H1 (cell line): ENCODE measurements around the gene KRABD2.

Experiments
- CTCF ChIA-PET: fragments of 300-600 bp; sonication (Branson Sonifier 250); formaldehyde crosslinking; loops from one replicate; lab custom pipeline; 2021; ENCODE audit not compliant: partially characterized antibody; lab: Charles Lee
- POLR2A ChIA-PET: fragments of 300-600 bp; sonication (Branson Sonifier 250); formaldehyde crosslinking; loops from one replicate; lab custom pipeline; 2021; ENCODE audit warnings: inconsistent platforms; ENCODE audit not compliant: partially characterized antibody; lab: Charles Lee
- DNase-seq, 2 experiments: peaks; one replicate each; pipeline versions ENCODE4 v3.0.0 to v3.0.0-alpha.2; 2010 to 2022; ENCODE audit warnings: low spot score in 2 of 2, low read depth in 1 of 2, mixed read lengths in 1 of 2
- FAIRE-seq: peaks from 2 replicates; lab custom pipeline; 2011; peaks lifted over from hg19 to GRCh38; lab: Jason Lieb, UNC
- H2AFZ ChIP-seq: 2 replicates; pipeline ENCODE4 v1.8.1; 2012; ENCODE audit warnings: low read length, inconsistent platforms
- H2AK5ac ChIP-seq: 2 replicates; pipeline ENCODE4 v1.6.1; 2013; ENCODE audit warnings: low read depth, low read length
- H2BK120ac ChIP-seq: replicated peaks from 2 replicates; pipeline ENCODE3; 2013; ENCODE audit warnings: low read depth, low read length, inconsistent platforms
- H2BK12ac ChIP-seq: 2 replicates; pipeline ENCODE4 v1.6.1; 2013; ENCODE audit warnings: low read depth, low read length
- H2BK15ac ChIP-seq: 2 replicates; pipeline ENCODE4 v1.6.1; 2013; ENCODE audit warnings: low read length
- H2BK20ac ChIP-seq: 2 replicates; pipeline ENCODE4 v1.6.1; 2013; ENCODE audit warnings: low read length
- H2BK5ac ChIP-seq: 2 replicates; pipeline ENCODE4 v1.6.1; 2013; ENCODE audit warnings: low read depth, low read length
- H3K14ac ChIP-seq: 2 replicates; pipeline ENCODE4 v1.6.1; 2013; ENCODE audit warnings: inconsistent platforms; ENCODE audit not compliant: insufficient read length
- H3K18ac ChIP-seq: 2 replicates; pipeline ENCODE4 v1.6.1; 2013; ENCODE audit warnings: low read length; ENCODE audit errors: extremely low read depth
- H3K23ac ChIP-seq: 2 replicates; pipeline ENCODE4 v1.6.1; 2013; ENCODE audit warnings: inconsistent platforms; ENCODE audit not compliant: insufficient read length
- H3K23me2 ChIP-seq: 2 replicates; pipeline ENCODE4 v1.6.1; 2013; ENCODE audit warnings: low read depth, low read length
- H3K27ac ChIP-seq: 2 replicates; pipeline ENCODE4 v1.6.1; 2011; ENCODE audit warnings: low read depth, low read length, inconsistent platforms
- H3K27me3 ChIP-seq, 4 experiments: replicated peaks in 1 of 4; 1 replicate in 1 of 4; 2 replicates in 3 of 4; pipeline versions ENCODE4 v1.6.1 to v1.8.1; 2011 to 2013; ENCODE audit warnings: low read length in 3 of 4, mild to moderate bottlenecking in 3 of 4, inconsistent platforms in 2 of 4, mixed read lengths in 2 of 4, moderate library complexity in 1 of 4; ENCODE audit not compliant: control insufficient read depth in 3 of 4, insufficient read depth in 3 of 4; ENCODE audit errors: extremely low read depth in 1 of 4
- H3K36me3 ChIP-seq, 4 experiments: 2 replicates each; pipeline versions ENCODE4 v1.6.1 to v1.8.1; 2011 to 2013; ENCODE audit warnings: mild to moderate bottlenecking in 4 of 4, low read length in 3 of 4, moderate library complexity in 2 of 4, control low read depth in 1 of 4, inconsistent platforms in 1 of 4; ENCODE audit not compliant: insufficient read depth in 4 of 4, control insufficient read depth in 2 of 4
- H3K4ac ChIP-seq: replicated peaks from 2 replicates; pipeline ENCODE3; 2013; ENCODE audit warnings: low read length, low read depth, mixed read lengths, inconsistent platforms; ENCODE audit not compliant: insufficient read length
- H3K4me1 ChIP-seq, 4 experiments: replicated peaks in 1 of 4; 1 replicate in 1 of 4; 2 replicates in 3 of 4; pipeline versions ENCODE4 v1.6.1 to v1.8.1; 2011 to 2013; ENCODE audit warnings: low read length in 3 of 4, inconsistent platforms in 2 of 4, mixed read lengths in 1 of 4; ENCODE audit not compliant: insufficient read depth in 4 of 4, control insufficient read depth in 3 of 4
- H3K4me2 ChIP-seq, 2 experiments: 2 replicates each; pipeline versions ENCODE4 v1.6.1 to v1.8.1; 2011 to 2013; ENCODE audit warnings: low read depth in 2 of 2, low read length in 2 of 2, control low read depth in 1 of 2, inconsistent platforms in 1 of 2, mild to moderate bottlenecking in 1 of 2; ENCODE audit not compliant: insufficient read depth in 1 of 2
- H3K4me3 ChIP-seq, 4 experiments: fragments of 200-600, 300-600 bp in 1 of 4; sonication (generic), shearing (Covaris generic), sonication (Bioruptor Twin) in 1 of 4; 2 replicates each; pipeline versions ENCODE4 v1.5.1 to v1.8.1; 2011 to 2016; ENCODE audit warnings: low read length in 4 of 4, low read depth in 3 of 4, control low read depth in 2 of 4, inconsistent platforms in 2 of 4, mild to moderate bottlenecking in 2 of 4, mixed read lengths in 1 of 4, moderate library complexity in 1 of 4; ENCODE audit not compliant: insufficient read depth in 2 of 4; ENCODE audit errors: extremely low read depth in 1 of 4
- H3K56ac ChIP-seq: replicated peaks from 2 replicates; pipeline ENCODE3; 2013; ENCODE audit warnings: low read depth, mild to moderate bottlenecking, mixed read lengths, low read length, inconsistent platforms; ENCODE audit not compliant: insufficient read length
- H3K79me1 ChIP-seq: 2 replicates; pipeline ENCODE4 v1.6.1; 2013; ENCODE audit warnings: low read depth, low read length, control low read depth
- H3K79me2 ChIP-seq, 2 experiments: 2 replicates each; pipeline versions ENCODE4 v1.6.1 to v1.8.1; 2012 to 2013; ENCODE audit warnings: low read length in 2 of 2, mild to moderate bottlenecking in 2 of 2, inconsistent platforms in 1 of 2; ENCODE audit not compliant: insufficient read depth in 2 of 2, control insufficient read depth in 1 of 2
- H3K9ac ChIP-seq, 4 experiments: replicated peaks in 1 of 4; 1 replicate in 1 of 4; 2 replicates in 3 of 4; pipeline versions ENCODE4 v1.6.1 to v1.8.1; 2011 to 2013; ENCODE audit warnings: low read depth in 3 of 4, low read length in 3 of 4, control low read depth in 2 of 4, mild to moderate bottlenecking in 2 of 4, moderate library complexity in 2 of 4, inconsistent platforms in 1 of 4; ENCODE audit errors: extremely low read depth in 1 of 4
- H3K9me3 ChIP-seq, 2 experiments: 2 replicates each; pipeline versions ENCODE4 v1.6.1 to v1.8.1; 2012 to 2013; ENCODE audit warnings: mild to moderate bottlenecking in 2 of 2, moderate library complexity in 2 of 2, control low read depth in 1 of 2, inconsistent platforms in 1 of 2, low read depth in 1 of 2, low read length in 1 of 2, mixed read lengths in 1 of 2; ENCODE audit not compliant: insufficient read depth in 2 of 2
- H4K20me1 ChIP-seq, 2 experiments: replicated peaks in 1 of 2; 2 replicates each; pipeline versions ENCODE3 to v1.8.1; 2011 to 2013; ENCODE audit warnings: inconsistent platforms in 2 of 2, low read length in 2 of 2, mild to moderate bottlenecking in 1 of 2; ENCODE audit not compliant: insufficient read depth in 2 of 2, control insufficient read depth in 1 of 2
- H4K5ac ChIP-seq: 2 replicates; pipeline ENCODE4 v1.6.1; 2013; ENCODE audit warnings: low read length, low read depth, mixed read lengths, inconsistent platforms; ENCODE audit not compliant: insufficient read length
- H4K8ac ChIP-seq: 2 replicates; pipeline ENCODE4 v1.8.0; 2013; ENCODE audit warnings: mild to moderate bottlenecking, moderate library complexity, low read length, inconsistent platforms; ENCODE audit not compliant: insufficient read depth; ENCODE audit errors: extremely low read depth
- H4K91ac ChIP-seq: replicated peaks from 2 replicates; pipeline ENCODE3; 2013; ENCODE audit warnings: low read length, mixed read lengths, inconsistent platforms; ENCODE audit not compliant: insufficient read length
- CEBPB ChIP-seq: IDR thresholded peaks from 2 replicates; pipeline ENCODE4 v1.6.1; 2012; ENCODE audit warnings: low read depth, low read length
- KDM1A ChIP-seq: fragments of 200-600, 300-600 bp; sonication (generic); IDR thresholded peaks from 2 replicates; pipeline ENCODE4 v1.7.1; 2016; ENCODE audit warnings: mild to moderate bottlenecking, low read length, borderline replicate concordance
- POLR2A ChIP-seq, 2 experiments: IDR thresholded peaks; 1 replicate in 1 of 2; 2 replicates in 1 of 2; pipeline ENCODE4 v1.6.1; 2011; ENCODE audit warnings: low read depth in 2 of 2, low read length in 2 of 2, mild to moderate bottlenecking in 2 of 2; ENCODE audit errors: control extremely low read depth in 1 of 2
- POLR2AphosphoS5 ChIP-seq: IDR thresholded peaks from 2 replicates; pipeline ENCODE4 v1.6.1; 2011; ENCODE audit warnings: low read depth, low read length
- RFX5 ChIP-seq: IDR thresholded peaks from 2 replicates; pipeline ENCODE4 v1.6.1; 2011; ENCODE audit warnings: low read depth, low read length, improper control_type of control experiment, borderline replicate concordance
- SIN3A ChIP-seq, 2 experiments: IDR thresholded peaks in 1 of 2; conservative IDR thresholded peaks in 1 of 2; 2 replicates each; pipeline ENCODE4 v1.6.1; 2011 to 2012; ENCODE audit warnings: low read length in 2 of 2, improper control_type of control experiment in 1 of 2, low read depth in 1 of 2, mild to moderate bottlenecking in 1 of 2
- SP1 ChIP-seq: IDR thresholded peaks from 2 replicates; pipeline ENCODE4 v1.6.1; 2011; ENCODE audit warnings: low read depth, low read length
- SP4 ChIP-seq: IDR thresholded peaks from 2 replicates; pipeline ENCODE4 v1.6.1; 2012; ENCODE audit warnings: low read length, inconsistent platforms
- TAF7 ChIP-seq: optimal IDR thresholded peaks from 2 replicates; pipeline ENCODE3; 2011; ENCODE audit warnings: low read depth, mild to moderate bottlenecking, inconsistent platforms, low read length, moderate library complexity, borderline replicate concordance
- WGBS, 2 experiments: shearing (Covaris generic) in 1 of 2; methylation state at CpG; one replicate each; pipeline versions ENCODE4 v1.1.6 to v1.1.7; 2013 to 2015; ENCODE audit warnings: low lambda C conversion rate in 2 of 2, mixed read lengths in 2 of 2, inconsistent platforms in 1 of 2, low coverage in 1 of 2, missing lambda C conversion rate in 1 of 2; ENCODE audit not compliant: insufficient replicate concordance in 2 of 2, insufficient coverage in 1 of 2, insufficient read length in 1 of 2; ENCODE audit errors: extremely low coverage in 1 of 2, missing lambda C conversion rate in 1 of 2; 5-methylcytosine and 5-hydroxymethylcytosine counted together

Gene KRABD2

GRCh38 chr17:8382052-8382879, 5.8 kb upstream of the KRABD2 start:
- H3K23me2 ChIP-seq: peaks cover 5% of the 10 kb centered on the region; the same call in 1 of the 2 replicates
- no peak overlapping the region for H2AFZ ChIP-seq
- POLR2A ChIA-PET: interaction anchor here (0.6 to 4.6 kb wide), 45 partner anchors 11 to 797 kb away, joined by 3 to 51 read pairs (median 4); partner anchors contain the start of genes AURKB, NDEL1, RANGRF and RNF222
- no peak overlapping the region for H2BK15ac ChIP-seq
- peak overlapping the region; percentile 92 to 98 (median 96) for H3K9ac ChIP-seq
- H3K4ac ChIP-seq: no peak overlapping the region
- WGBS, 2 experiments: 20% methylated on average over 27 of the region's 27 CpGs; no CpG with 5 or more reads in 1 of the 2 experiments
- peak overlapping the region; percentile 98; the same call in 1 of the 2 replicates for H4K8ac ChIP-seq
- peaks cover 0 to 12% (median 4%) of the 10 kb centered on the region in 4 experiments; a peak in 5 of 7 replicates for H3K4me1 ChIP-seq
- H3K56ac ChIP-seq: peak overlapping the region; percentile 52
- TF ChIP-seq TAF7: peak; percentile 23
- peak; percentile 24 to 40; a peak in 2 of 3 replicates for TF ChIP-seq POLR2A (IDR thresholded peaks at IDR 0.05; ENCODE audit: control extremely low read depth in 1 of 2, low read depth in 2 of 2, low read length in 2 of 2)
- no peak for TF ChIP-seq KDM1A
- no peak for TF ChIP-seq SP4
- 0 out of 4 replicates have a peak, but pooled peaks of 1 of the 2 experiments have one; percentile 30 for TF ChIP-seq SIN3A (conservative IDR thresholded peaks at IDR 0.05 in 1 of 2, IDR thresholded peaks at IDR 0.05 in 1 of 2; ENCODE audit: low read depth in 1 of 2, low read length in 2 of 2)
- TF ChIP-seq POLR2AphosphoS5: peak; percentile 43; the same call in 1 of the 2 replicates
- TF ChIP-seq RFX5: no peak
- TF ChIP-seq CEBPB: no peak
- no peak for TF ChIP-seq SP1
- FAIRE-seq (no peak), DNase-seq (no peak)
- peaks cover 13 to 37% of the 10 kb centered on the region in 2 experiments; a peak in 3 of 4 replicates for H3K79me2 ChIP-seq
- H2BK120ac ChIP-seq: no peak overlapping the region
- H3K23ac ChIP-seq: no peak overlapping the region
- H3K27ac ChIP-seq: peak overlapping the region; percentile 76
- H3K18ac ChIP-seq: peak overlapping the region; percentile 38; the same call in 1 of the 2 replicates
- peak overlapping the region; percentile 91 to 100 (median 98) for H3K4me3 ChIP-seq
- H3K9me3 ChIP-seq: no peaks in the 10 kb centered on the region
- no peaks in the 10 kb centered on the region for H3K27me3 ChIP-seq
- H2BK12ac ChIP-seq: no peak overlapping the region
- H4K20me1 ChIP-seq: peaks cover 10 to 15% of the 10 kb centered on the region in 2 experiments
- no peak overlapping the region for H4K5ac ChIP-seq
- H4K91ac ChIP-seq: no peak overlapping the region
- 0 out of 2 replicates have a peak, but pooled peaks cover 2% of the 10 kb centered on the region for H3K79me1 ChIP-seq
- H2BK5ac ChIP-seq: no peak overlapping the region; the same call in 1 of the 2 replicates
- H3K14ac ChIP-seq: no peak overlapping the region
- H3K4me2 ChIP-seq: peak overlapping the region; percentile 80 to 87
- no peak overlapping the region for H2BK20ac ChIP-seq
- H3K36me3 ChIP-seq: peaks cover 27 to 49% (median 38%) of the 10 kb centered on the region in 4 experiments
- no peak overlapping the region for H2AK5ac ChIP-seq
- CTCF ChIA-PET: interaction anchor here (0.6 to 1.4 kb wide), 9 partner anchors 9 to 254 kb away, joined by 3 to 5 read pairs (median 3); partner anchors contain the start of gene SLC25A35
